Choroid plexus epithelial cell (primary cell): ENCODE results near the gene VASH1.
"Not testable (repeated sequence)": the region's sequence is repeated elsewhere in the genome, so short reads cannot be mapped to it uniquely, and the experiment has no call there.

Source experiments
- DNase-seq: peaks from one replicate; pipeline ENCODE4 v3.0.0-alpha.2; 2010; ENCODE audit warnings: low read depth
- H3K4me3 ChIP-seq: 2 replicates; pipeline ENCODE4 v1.5.1; 2011; ENCODE audit warnings: low read depth, mild to moderate bottlenecking, control low read depth, low read length, moderate library complexity
- CTCF ChIP-seq: conservative IDR thresholded peaks from 2 replicates; pipeline ENCODE4 v1.5.1; 2011; ENCODE audit warnings: low read depth, mild to moderate bottlenecking, control low read depth, inconsistent platforms, low read length, moderate library complexity

The VASH1 gene

GRCh38 chr14:76717508-76718290 is 43.6 kb upstream of the VASH1 start:
- H3K4me3 ChIP-seq = no peak overlapping the region
- TF ChIP-seq CTCF = no peak
- DNase-seq = no peak

GRCh38 chr14:76718306-76719040 is 42.8 kb upstream of the VASH1 start:
- H3K4me3 ChIP-seq = no peak overlapping the region
- DNase-seq = no peak
- TF ChIP-seq CTCF = no peak

DNA sequence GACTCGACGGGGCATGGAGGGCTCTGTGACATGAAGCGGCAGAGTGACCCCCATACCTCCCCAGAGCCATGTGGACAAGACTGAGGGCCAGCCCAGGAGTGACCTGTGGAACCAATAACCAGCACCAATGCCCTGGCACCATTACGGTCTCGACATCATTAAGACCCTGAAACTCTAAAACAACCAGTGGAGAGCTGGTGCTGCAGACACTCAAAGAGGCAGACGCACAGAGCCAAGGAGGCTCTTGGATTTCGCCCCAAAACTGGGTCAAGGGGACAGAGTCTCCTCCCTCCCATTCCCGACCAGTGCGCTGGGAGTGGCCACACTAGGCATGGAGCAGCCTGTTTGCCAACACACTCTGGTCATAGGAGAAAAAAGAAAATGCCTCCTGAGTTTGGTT is 41.6 kb upstream of the VASH1 start:
- no peak for DNase-seq
- H3K4me3 ChIP-seq = no peak overlapping the region
- no peak for TF ChIP-seq CTCF

GRCh38 chr14:76720382-76720813 is 40.9 kb upstream of the VASH1 start:
- peak; percentile 70 for DNase-seq
- TF ChIP-seq CTCF = no peak

DNA sequence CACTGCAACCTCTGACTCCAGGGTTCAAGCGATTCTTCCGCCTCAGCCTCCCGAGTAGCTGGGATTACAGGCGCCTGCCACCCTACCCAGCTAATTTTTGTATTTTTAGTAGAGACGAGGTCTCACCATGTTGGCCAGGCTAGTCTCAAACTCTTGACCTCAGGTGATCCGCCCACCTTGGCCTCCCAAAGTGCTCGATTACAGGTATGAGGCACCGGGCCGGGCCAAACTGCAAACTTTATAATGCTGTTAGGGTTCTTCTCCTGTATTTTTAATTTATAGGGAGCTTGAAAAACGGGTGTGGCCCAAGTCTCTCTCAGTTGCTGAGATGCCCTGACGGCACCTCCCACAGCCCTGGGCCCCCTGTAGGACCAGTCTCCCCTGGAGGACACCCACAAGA is 39.8 kb upstream of the VASH1 start:
- not testable (repeated sequence) for H3K4me3 ChIP-seq, DNase-seq

More at GRCh38 chr14:76720382-76720813, 40.9 kb upstream of the VASH1 start:
- H3K4me3 ChIP-seq = no peak overlapping the region

DNA sequence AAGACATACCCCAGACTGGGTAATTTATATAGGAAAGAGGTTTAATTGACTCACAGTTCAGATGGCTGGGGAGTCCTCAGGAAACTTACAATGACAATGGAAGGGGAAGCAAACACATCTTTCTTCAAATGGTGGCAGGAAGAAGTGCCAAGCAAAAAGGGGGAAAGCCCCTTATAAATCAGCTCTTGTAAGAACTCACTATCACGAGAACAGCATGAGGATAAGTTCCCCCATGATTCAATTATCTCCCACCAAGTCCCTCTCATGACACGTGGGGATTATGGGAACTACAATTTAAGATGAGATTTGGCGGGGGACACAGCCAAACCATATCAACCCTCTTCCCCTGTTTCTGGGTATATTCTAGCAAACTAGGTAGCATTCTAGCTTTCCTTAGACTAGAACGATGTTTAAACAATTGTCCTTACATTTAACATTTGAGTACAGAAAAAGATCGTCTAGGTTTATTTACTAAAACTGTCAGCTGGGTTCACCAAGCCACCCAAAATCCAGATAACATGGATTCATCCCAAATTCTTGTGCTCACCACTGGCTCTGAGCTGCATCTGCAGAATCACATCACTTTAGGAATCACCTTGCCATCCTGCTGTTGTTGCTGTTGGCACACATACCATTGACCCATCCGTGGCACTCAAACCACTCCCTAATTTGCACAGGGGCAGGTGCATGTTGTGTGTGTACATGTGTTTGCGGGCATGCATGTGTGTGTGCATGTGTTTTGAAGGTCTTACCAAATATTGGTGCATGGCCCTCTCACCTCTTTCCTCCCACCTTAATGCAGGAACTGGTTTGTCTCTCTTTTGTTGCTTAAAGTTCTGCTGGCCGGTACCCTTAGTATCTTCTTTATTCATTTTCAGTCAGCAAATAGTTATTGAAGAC is 36.4 kb upstream of the VASH1 start:
- DNase-seq = no peak
- no peak overlapping the region for H3K4me3 ChIP-seq
- TF ChIP-seq CTCF = no peak

GRCh38 chr14:76726551-76726970 is 34.7 kb upstream of the VASH1 start:
- no peak overlapping the region for H3K4me3 ChIP-seq
- no peak for DNase-seq
- no peak for TF ChIP-seq CTCF
